Measurements from ENCODE around the gene KCNMA1. TPM values are rescaled to one million over a fixed set of nuclear protein-coding genes. Genes with fewer than 3 reads are reported as not detected.

KCNMA1 gene
- total and polyA plus RNA-seq, 8 donors, result 0.92 to 155 (median 54.3) TPM

DNA sequence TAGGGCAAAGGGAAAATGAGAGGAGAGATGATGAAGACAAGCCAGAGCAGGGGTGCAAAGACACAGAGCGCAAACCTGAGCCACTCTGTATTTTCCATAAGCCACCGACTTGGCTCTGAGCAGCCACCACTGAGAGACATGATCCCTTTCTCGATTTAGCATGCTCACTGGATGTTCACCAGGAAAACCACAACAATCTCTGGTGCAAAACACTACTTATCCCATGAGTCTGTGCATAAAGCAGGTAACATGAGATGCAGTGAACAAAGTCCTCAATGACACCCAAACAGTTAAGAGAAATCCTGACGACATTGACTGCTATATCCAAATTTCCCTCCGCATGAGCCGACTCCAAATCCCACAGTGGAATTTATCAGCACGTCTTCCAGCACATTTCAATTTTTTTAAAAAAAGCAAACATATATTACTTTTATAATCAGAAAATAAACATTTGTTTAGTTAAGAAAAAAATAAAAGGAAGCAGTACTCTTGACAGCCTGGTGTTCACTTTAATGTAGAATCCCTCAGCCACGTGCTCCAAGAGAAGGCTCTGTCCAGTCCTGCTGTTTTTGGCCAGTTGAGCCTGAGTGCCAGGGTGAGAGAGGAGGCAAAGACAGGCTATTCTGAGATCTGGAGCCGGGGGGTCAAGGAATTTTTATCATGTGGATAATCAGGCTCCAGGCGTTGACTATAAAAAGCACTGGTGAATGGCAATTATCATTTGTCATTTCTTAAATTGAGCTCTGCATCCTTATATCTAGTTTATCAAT lies 238.4 kb downstream of the KCNMA1 start:
- Histone ChIP-seq H3K4me1 (peaks cover 0 to 16% (median 0%) of the 10 kb centered on the region in 4 donors), H3K36me3 (peaks cover 0 to 18% (median 0%) of the 10 kb centered on the region in 4 donors), H3K27ac (no peak overlapping the region), H3K9me3 (no peaks in the 10 kb centered on the region), H3K27me3 (no peaks in the 10 kb centered on the region), H3K4me3 (no peak overlapping the region)
- WGBS, 5 donors, result 39 to 57% (median 47%) methylated on average over 10 of the region's 10 CpGs
- intact Hi-C loops (cut with DNase I; ENCODE audit: low total_unique reads), result no loop called here
- DNase-seq, result no peak
- TF ChIP-seq EP300 (IDR thresholded peaks at IDR 0.05), result no peak
- TF ChIP-seq POLR2AphosphoS5 (IDR thresholded peaks at IDR 0.05), result no peak
- no peak for TF ChIP-seq POLR2A (IDR thresholded peaks at IDR 0.05)
- TF ChIP-seq CTCF (IDR thresholded peaks at IDR 0.05), result no peak

- 27 to 50% (median 36%) methylated on average over 2 of the region's 2 CpGs for WGBS, 5 donors
- no peak for TF ChIP-seq EP300 (IDR thresholded peaks at IDR 0.05)
- no peak for TF ChIP-seq POLR2A (IDR thresholded peaks at IDR 0.05)
- TF ChIP-seq POLR2AphosphoS5 (IDR thresholded peaks at IDR 0.05), result no peak
- TF ChIP-seq CTCF (IDR thresholded peaks at IDR 0.05), result no peak
Measured at GRCh38 chr10:77398558-77398957, 239.1 kb downstream of the KCNMA1 start.

DNA sequence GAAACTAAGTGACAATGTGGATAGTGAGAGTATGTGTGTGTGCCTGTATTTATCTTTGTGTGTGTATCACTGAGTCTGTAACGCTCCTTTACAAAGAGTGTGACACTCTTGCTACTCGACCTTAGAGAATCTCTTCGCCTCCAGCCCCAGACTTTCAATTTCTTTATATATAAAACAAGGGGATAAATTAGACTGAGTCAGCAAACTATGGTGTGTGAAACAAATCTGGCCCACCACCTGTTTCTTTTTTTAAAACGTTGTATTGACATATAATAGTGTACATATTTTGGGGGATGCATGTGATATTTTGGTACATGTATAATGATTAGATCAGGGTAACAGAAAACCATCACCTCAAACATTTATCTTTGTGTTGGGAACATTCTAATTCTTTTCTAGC lies 240.5 kb downstream of the KCNMA1 start:
- Histone ChIP-seq H3K27ac (no peak overlapping the region), H3K27me3 (no peaks in the 10 kb centered on the region), H3K4me1 (peaks cover 0 to 33% (median 8%) of the 10 kb centered on the region in 4 donors), H3K9me3 (no peaks in the 10 kb centered on the region), H3K4me3 (no peak overlapping the region), H3K36me3 (peaks cover 0 to 1% (median 0%) of the 10 kb centered on the region in 4 donors)
- intact Hi-C loops (cut with DNase I; ENCODE audit: low total_unique reads), result no loop called here
- WGBS, 5 donors, result 77 to 88% (median 87%) methylated on average over 4 of the region's 4 CpGs
- no peak for DNase-seq
- TF ChIP-seq CTCF (IDR thresholded peaks at IDR 0.05) (no peak), POLR2A (IDR thresholded peaks at IDR 0.05) (no peak), EP300 (IDR thresholded peaks at IDR 0.05) (no peak), POLR2AphosphoS5 (IDR thresholded peaks at IDR 0.05) (no peak)

More at GRCh38 chr10:77398558-77398957, 239.1 kb downstream of the KCNMA1 start:
- DNase-seq, result no peak
- no peaks in the 10 kb centered on the region for H3K27me3 ChIP-seq
- intact Hi-C loops (cut with DNase I; ENCODE audit: low total_unique reads), result no loop called here
- no peak overlapping the region for H3K4me3 ChIP-seq
- peaks cover 0 to 16% (median 0%) of the 10 kb centered on the region in 4 donors for H3K36me3 ChIP-seq
- no peak overlapping the region for H3K27ac ChIP-seq
- H3K9me3 ChIP-seq, result no peaks in the 10 kb centered on the region
- peaks cover 0 to 21% (median under 1%) of the 10 kb centered on the region in 4 donors for H3K4me1 ChIP-seq

- no peak for DNase-seq
- Histone ChIP-seq H3K27me3 (no peaks in the 10 kb centered on the region), H3K4me3 (no peak overlapping the region), H3K4me1 (peaks cover 5 to 41% (median 14%) of the 10 kb centered on the region in 4 donors), H3K27ac (no peak overlapping the region), H3K36me3 (no peaks in the 10 kb centered on the region), H3K9me3 (no peaks in the 10 kb centered on the region)
- no peak for TF ChIP-seq EP300 (IDR thresholded peaks at IDR 0.05)
- no peak for TF ChIP-seq CTCF (IDR thresholded peaks at IDR 0.05)
- no peak for TF ChIP-seq POLR2A (IDR thresholded peaks at IDR 0.05)
- TF ChIP-seq POLR2AphosphoS5 (IDR thresholded peaks at IDR 0.05), result no peak
- 89 to 95% (median 93%) methylated on average over 2 of the region's 2 CpGs for WGBS, 5 donors
- intact Hi-C loops (cut with DNase I; ENCODE audit: low total_unique reads), result no loop called here
Measured at GRCh38 chr10:77396290-77396689, 241.3 kb downstream of the KCNMA1 start.
